ENCODE measurements around the gene TGOLN2.
"Not testable (repeated sequence)": the region's sequence is repeated elsewhere in the genome, so short reads cannot be mapped to it uniquely, and the experiment has no call there.

Gene TGOLN2

GRCh38 chr2:85327822-85328617 lies at the start of gene TGOLN2:
TSS of gene TGOLN2 (minus strand) at chr2:85327989. CDS start at chr2:85327962, 27 bp downstream.
- no peak for FAIRE-seq

GRCh38 chr2:85377083-85377482 lies 49.3 kb upstream of the TGOLN2 start:
- no peak for FAIRE-seq

- FAIRE-seq, result no peak
These were observed 48.7 kb upstream of the TGOLN2 start for GRCh38 chr2:85376291-85377065.

GRCh38 chr2:85371045-85371444 lies 43.3 kb upstream of the TGOLN2 start:
- FAIRE-seq, result no peak

GRCh38 chr2:85369500-85369899 lies 41.7 kb upstream of the TGOLN2 start:
- no peak for FAIRE-seq

- FAIRE-seq, result no peak
These were observed 41.1 kb upstream of the TGOLN2 start for GRCh38 chr2:85368921-85369320.

GRCh38 chr2:85367180-85367579 lies 39.4 kb upstream of the TGOLN2 start:
- FAIRE-seq, result no peak

GRCh38 chr2:85362653-85363387 lies 35.0 kb upstream of the TGOLN2 start:
- not testable (repeated sequence) for FAIRE-seq

GRCh38 chr2:85357736-85358135 lies 29.9 kb upstream of the TGOLN2 start:
- FAIRE-seq, result no peak

- FAIRE-seq, result no peak
These were observed 28.4 kb upstream of the TGOLN2 start for GRCh38 chr2:85356186-85356585.

GRCh38 chr2:85355521-85355920 lies 27.7 kb upstream of the TGOLN2 start:
- no peak for FAIRE-seq

GRCh38 chr2:85355073-85355410 lies 27.3 kb upstream of the TGOLN2 start:
- FAIRE-seq, result no peak

- peak; percentile 5 for FAIRE-seq
These were observed 26.7 kb upstream of the TGOLN2 start, which contains the start of the genes ELMOD3 and RETSAT for GRCh38 chr2:85354286-85355072. TSS of gene ELMOD3 (plus strand) at chr2:85354769. CDS start at chr2:85357199, 2,430 bp downstream. TSS of gene RETSAT (minus strand) at chr2:85354528. CDS start at chr2:85354507, 21 bp downstream.

GRCh38 chr2:85353876-85354285 lies 26.1 kb upstream of the TGOLN2 start:
- FAIRE-seq, result no peak

- FAIRE-seq, result no peak
These were observed 19.8 kb upstream of the TGOLN2 start for GRCh38 chr2:85347599-85347998.

- FAIRE-seq, result no peak
These were observed 16.7 kb upstream of the TGOLN2 start for GRCh38 chr2:85344356-85344954.

- not testable (repeated sequence) for FAIRE-seq
These were observed 15.6 kb upstream of the TGOLN2 start for GRCh38 chr2:85343207-85343895.

GRCh38 chr2:85342156-85342555 lies 14.4 kb upstream of the TGOLN2 start:
- FAIRE-seq, result no peak

- FAIRE-seq, result no peak
These were observed 13.7 kb upstream of the TGOLN2 start for GRCh38 chr2:85341269-85342029.
